H1 (cell line): Measurements from ENCODE around the gene VMO1.
"Not testable (repeated sequence)": the region's sequence is repeated elsewhere in the genome, so short reads cannot be mapped to it uniquely, and the experiment has no call there.

ENCODE experiments used
- FOSL1 ChIP-seq: IDR thresholded peaks from 2 replicates; pipeline ENCODE4 v1.6.1; 2011; ENCODE audit warnings: mild to moderate bottlenecking, low read depth, low read length, moderate library complexity; ENCODE audit not compliant: insufficient read depth
- POLR2A ChIP-seq, 2 experiments: IDR thresholded peaks; 1 replicate in 1 of 2; 2 replicates in 1 of 2; pipeline ENCODE4 v1.6.1; 2011; ENCODE audit warnings: low read depth in 2 of 2, low read length in 2 of 2, mild to moderate bottlenecking in 2 of 2; ENCODE audit errors: control extremely low read depth in 1 of 2
- SAP30 ChIP-seq: fragments of 300-600 bp; sonication (generic); IDR thresholded peaks from 2 replicates; pipeline ENCODE4 v1.7.1; 2012; ENCODE audit warnings: low read length, moderate library complexity, mild to moderate bottlenecking, inconsistent platforms; ENCODE audit not compliant: insufficient read depth, insufficient replicate concordance
- SIX5 ChIP-seq: IDR thresholded peaks from 2 replicates; pipeline ENCODE4 v1.6.1; 2011; ENCODE audit warnings: mild to moderate bottlenecking, low read depth, low read length
- YY1 ChIP-seq: IDR thresholded peaks from 2 replicates; pipeline ENCODE4 v1.6.1; 2011; ENCODE audit warnings: low read depth, mild to moderate bottlenecking, low read length
- TF ChIP-seq, protein P1 (sequence below): IDR thresholded peaks from 2 replicates; pipeline ENCODE4 v1.6.1; 2011; ENCODE audit warnings: low read depth, mild to moderate bottlenecking, low read length; ENCODE audit not compliant: insufficient read depth
- TF ChIP-seq, protein P2 (sequence below), 3 experiments: IDR thresholded peaks; 1 replicate in 2 of 3; 2 replicates in 1 of 3; pipeline versions ENCODE4 v1.5.1 to v1.6.1; 2011; ENCODE audit warnings: low read length in 3 of 3, mild to moderate bottlenecking in 3 of 3, inconsistent platforms in 2 of 3, low read depth in 1 of 3, moderate library complexity in 1 of 3; ENCODE audit not compliant: insufficient read depth in 1 of 3; ENCODE audit errors: control extremely low read depth in 1 of 3

DNA sequence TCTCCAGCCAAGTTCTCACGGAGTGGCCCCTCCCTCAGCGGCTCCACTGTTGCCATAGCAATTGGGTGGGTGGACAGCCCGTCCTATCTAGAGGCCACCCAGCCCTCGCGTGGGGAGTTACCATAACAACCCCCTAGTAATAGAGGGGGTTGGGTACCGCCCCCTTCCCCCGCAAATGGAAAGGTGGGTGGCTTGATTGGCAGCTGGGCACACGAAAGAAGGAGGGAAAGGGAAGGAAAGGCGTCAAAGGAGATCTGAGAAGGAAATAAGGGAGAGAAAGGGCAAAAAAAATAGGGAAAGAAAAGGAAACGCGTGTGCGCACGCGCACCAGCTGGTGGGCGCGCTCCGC lies 46.6 kb upstream of the VMO1 start:
- not testable (repeated sequence) for TF ChIP-seq YY1; SIX5; POLR2A (IDR thresholded peaks at IDR 0.05; ENCODE audit: control extremely low read depth in 1 of 2, low read depth in 2 of 2, low read length in 2 of 2); FOSL1; SAP30
- TF ChIP-seq, protein P1, sequence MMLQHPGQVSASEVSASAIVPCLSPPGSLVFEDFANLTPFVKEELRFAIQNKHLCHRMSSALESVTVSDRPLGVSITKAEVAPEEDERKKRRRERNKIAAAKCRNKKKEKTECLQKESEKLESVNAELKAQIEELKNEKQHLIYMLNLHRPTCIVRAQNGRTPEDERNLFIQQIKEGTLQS: not testable (repeated sequence)
- TF ChIP-seq, protein P2, sequence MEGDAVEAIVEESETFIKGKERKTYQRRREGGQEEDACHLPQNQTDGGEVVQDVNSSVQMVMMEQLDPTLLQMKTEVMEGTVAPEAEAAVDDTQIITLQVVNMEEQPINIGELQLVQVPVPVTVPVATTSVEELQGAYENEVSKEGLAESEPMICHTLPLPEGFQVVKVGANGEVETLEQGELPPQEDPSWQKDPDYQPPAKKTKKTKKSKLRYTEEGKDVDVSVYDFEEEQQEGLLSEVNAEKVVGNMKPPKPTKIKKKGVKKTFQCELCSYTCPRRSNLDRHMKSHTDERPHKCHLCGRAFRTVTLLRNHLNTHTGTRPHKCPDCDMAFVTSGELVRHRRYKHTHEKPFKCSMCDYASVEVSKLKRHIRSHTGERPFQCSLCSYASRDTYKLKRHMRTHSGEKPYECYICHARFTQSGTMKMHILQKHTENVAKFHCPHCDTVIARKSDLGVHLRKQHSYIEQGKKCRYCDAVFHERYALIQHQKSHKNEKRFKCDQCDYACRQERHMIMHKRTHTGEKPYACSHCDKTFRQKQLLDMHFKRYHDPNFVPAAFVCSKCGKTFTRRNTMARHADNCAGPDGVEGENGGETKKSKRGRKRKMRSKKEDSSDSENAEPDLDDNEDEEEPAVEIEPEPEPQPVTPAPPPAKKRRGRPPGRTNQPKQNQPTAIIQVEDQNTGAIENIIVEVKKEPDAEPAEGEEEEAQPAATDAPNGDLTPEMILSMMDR (IDR thresholded peaks at IDR 0.05; ENCODE audit: control extremely low read depth in 1 of 3, insufficient read depth in 1 of 3, low read depth in 1 of 3, low read length in 3 of 3): not testable (repeated sequence)
